Measurements from ENCODE around the gene SART1.

DNA sequence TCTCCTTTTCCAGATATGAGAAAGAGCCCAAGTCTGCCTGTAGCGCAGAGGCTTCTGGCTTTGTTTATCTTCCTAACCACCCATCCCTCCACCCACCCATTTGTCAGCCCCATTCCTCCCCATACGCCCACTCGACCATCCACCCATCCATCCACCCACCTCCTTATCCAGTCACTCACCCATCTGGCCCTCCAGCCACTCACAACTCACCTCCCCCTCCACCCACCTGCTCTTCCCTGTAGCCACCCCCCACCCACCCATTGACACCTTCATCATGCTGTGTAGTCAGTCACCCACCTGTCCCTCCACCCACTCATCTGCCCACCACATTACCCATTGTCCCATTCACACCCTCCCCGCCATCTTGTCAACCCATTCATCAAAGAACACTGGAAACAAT lies 55.8 kb downstream of the SART1 start:
- TF ChIP-seq EZH2 (IDR thresholded peaks at IDR 0.05) = no peak
- TF ChIP-seq POLR2AphosphoS5 (IDR thresholded peaks at IDR 0.05; ENCODE audit: borderline replicate concordance, low read depth, low read length) = no peak

Measured in SK-N-MC (cell line).